Coronary artery (tissue), 2 donors: Measurements from ENCODE around the gene CLCA2.

ENCODE experiments used
- DNase-seq: peaks from one replicate; pipeline ENCODE4 v3.0.0-alpha.2; 2017; ENCODE audit warnings: low spot score
- H3K27ac ChIP-seq, 2 donors: fragments of 200-600 bp; sonication (generic); one replicate each; pipeline ENCODE4 v1.5.1; 2016 to 2019
- H3K4me3 ChIP-seq: fragments of 200-600 bp; sonication (generic); 2 replicates; pipeline ENCODE4 v1.5.1; 2016; ENCODE audit warnings: mild to moderate bottlenecking, moderate library complexity
- TF ChIP-seq, protein P1 (sequence below): fragments of 200-600 bp; sonication (generic); IDR thresholded peaks from one replicate; pipeline ENCODE4 v1.5.1; 2019; ENCODE audit warnings: antibody characterized with exemption

CLCA2 gene

DNA sequence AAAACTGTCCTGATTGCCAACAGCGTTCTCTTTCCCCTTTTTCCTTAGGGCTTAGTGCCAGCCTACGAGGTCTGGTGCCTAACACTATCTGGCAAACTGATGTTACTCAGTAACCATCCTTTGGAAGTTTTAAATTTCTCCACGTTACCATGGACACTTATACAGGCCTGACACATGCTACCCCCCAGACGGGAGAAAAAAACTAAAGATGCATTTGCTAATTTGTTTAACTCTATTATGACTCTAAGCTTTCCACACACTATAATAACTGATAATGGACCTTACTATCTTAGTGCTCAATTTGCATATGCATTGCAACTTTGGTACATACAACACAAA is 81.6 kb downstream of the CLCA2 start:
- Histone ChIP-seq H3K27ac (no peak overlapping the region), H3K4me3 (no peak overlapping the region)
- TF ChIP-seq, protein P1, sequence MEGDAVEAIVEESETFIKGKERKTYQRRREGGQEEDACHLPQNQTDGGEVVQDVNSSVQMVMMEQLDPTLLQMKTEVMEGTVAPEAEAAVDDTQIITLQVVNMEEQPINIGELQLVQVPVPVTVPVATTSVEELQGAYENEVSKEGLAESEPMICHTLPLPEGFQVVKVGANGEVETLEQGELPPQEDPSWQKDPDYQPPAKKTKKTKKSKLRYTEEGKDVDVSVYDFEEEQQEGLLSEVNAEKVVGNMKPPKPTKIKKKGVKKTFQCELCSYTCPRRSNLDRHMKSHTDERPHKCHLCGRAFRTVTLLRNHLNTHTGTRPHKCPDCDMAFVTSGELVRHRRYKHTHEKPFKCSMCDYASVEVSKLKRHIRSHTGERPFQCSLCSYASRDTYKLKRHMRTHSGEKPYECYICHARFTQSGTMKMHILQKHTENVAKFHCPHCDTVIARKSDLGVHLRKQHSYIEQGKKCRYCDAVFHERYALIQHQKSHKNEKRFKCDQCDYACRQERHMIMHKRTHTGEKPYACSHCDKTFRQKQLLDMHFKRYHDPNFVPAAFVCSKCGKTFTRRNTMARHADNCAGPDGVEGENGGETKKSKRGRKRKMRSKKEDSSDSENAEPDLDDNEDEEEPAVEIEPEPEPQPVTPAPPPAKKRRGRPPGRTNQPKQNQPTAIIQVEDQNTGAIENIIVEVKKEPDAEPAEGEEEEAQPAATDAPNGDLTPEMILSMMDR = no peak
- no peak for DNase-seq
